HepG2 (cell line): Measurements from ENCODE around the gene RPS6KL1. TPM values are rescaled to one million over a fixed set of nuclear protein-coding genes. Genes with fewer than 3 reads are reported as not detected.

Experiments used
- ATAC-seq: fragments of 200-7000 bp; cut with Tn5 transposase; 3 replicates; pipeline ENCODE4 v1.9.1; 2020; ENCODE audit warnings: mild to moderate bottlenecking, moderate library complexity
- BruUV-seq: library from RNA; stranded (reverse); fragments of 400-500 nt; replicated peaks from 2 replicates; lab custom pipeline; 2021; lab: Mats Ljungman, UMichigan
- CTCF ChIA-PET: fragments of 300-600 bp; formaldehyde crosslinking; extraction: SDS; loops from one replicate; lab custom pipeline; 2021; ENCODE audit warnings: low total read pairs, inconsistent platforms, low intra/inter-chr PET ratio; lab: Yijun Ruan, JAX
- POLR2A ChIA-PET: fragments of 350-600 bp; sonication (Branson Sonifier 250); formaldehyde crosslinking; loops from one replicate; lab custom pipeline; 2020; ENCODE audit warnings: antibody characterized with exemption, inconsistent platforms; lab: Yijun Ruan, JAX
- DNase-seq: peaks from one replicate; pipeline ENCODE4 v3.0.0-alpha.2; 2015; ENCODE audit warnings: low spot score
- FAIRE-seq: peaks from 3 replicates; lab custom pipeline; 2011; peaks lifted over from hg19 to GRCh38; lab: Jason Lieb, UNC
- H2AFZ ChIP-seq: one replicate; pipeline ENCODE4 v1.6.1; 2011; ENCODE audit warnings: low read length, inconsistent platforms
- H3K27ac ChIP-seq: fragments of 300-600 bp; 3 replicates; pipeline ENCODE4 v1.8.0; 2011; ENCODE audit warnings: mixed run types, mild to moderate bottlenecking, mixed read lengths, low read length, inconsistent platforms; ENCODE audit not compliant: insufficient read depth; ENCODE audit errors: extremely low read length
- H3K27me3 ChIP-seq, 2 experiments: fragments of 200-600 bp in 1 of 2; 2 replicates in 1 of 2; 3 replicates in 1 of 2; pipeline versions ENCODE4 v1.6.0 to v1.8.0; 2011; ENCODE audit warnings: low read length in 2 of 2, mild to moderate bottlenecking in 2 of 2, moderate library complexity in 2 of 2, inconsistent platforms in 1 of 2; ENCODE audit not compliant: insufficient read depth in 2 of 2, control insufficient read depth in 1 of 2
- H3K36me3 ChIP-seq, 2 experiments: fragments of 200-600 bp in 1 of 2; replicated peaks in 1 of 2; 2 replicates in 1 of 2; 3 replicates in 1 of 2; pipeline versions ENCODE4 v1.5.1 to v1.8.0; 2011; ENCODE audit warnings: low read length in 2 of 2, inconsistent platforms in 1 of 2; ENCODE audit not compliant: insufficient read depth in 2 of 2, control insufficient read depth in 1 of 2
- H3K4me1 ChIP-seq: 2 replicates; pipeline ENCODE4 v1.5.1; 2012; ENCODE audit warnings: low read length, inconsistent platforms; ENCODE audit not compliant: insufficient read depth
- H3K4me2 ChIP-seq: 2 replicates; pipeline ENCODE4 v1.6.0; 2011; ENCODE audit warnings: low read depth, low read length, inconsistent platforms
- H3K4me3 ChIP-seq, 3 experiments: fragments of 200-600 bp in 1 of 3; sonication (generic), shearing (Covaris generic) in 1 of 3; replicated peaks in 1 of 3; 2 replicates each; pipeline ENCODE4 v1.5.1; 2011 to 2016; ENCODE audit warnings: low read length in 3 of 3, inconsistent platforms in 2 of 3, low read depth in 2 of 3, mild to moderate bottlenecking in 2 of 3, control low read depth in 1 of 3, mixed read lengths in 1 of 3; ENCODE audit not compliant: insufficient read depth in 1 of 3
- H3K79me2 ChIP-seq: one replicate; pipeline ENCODE4 v1.6.1; 2011; ENCODE audit warnings: low read length, inconsistent platforms; ENCODE audit not compliant: insufficient read depth
- H3K9ac ChIP-seq: 2 replicates; pipeline ENCODE4 v1.6.0; 2011; ENCODE audit warnings: mild to moderate bottlenecking, low read depth, low read length, inconsistent platforms; ENCODE audit not compliant: insufficient read depth
- H3K9me3 ChIP-seq: 2 replicates; pipeline ENCODE4 v1.5.1; 2012; ENCODE audit warnings: mild to moderate bottlenecking, low read length
- H4K20me1 ChIP-seq: 2 replicates; pipeline ENCODE4 v1.6.0; 2011; ENCODE audit warnings: inconsistent platforms, mild to moderate bottlenecking, low read length, moderate library complexity; ENCODE audit not compliant: insufficient read depth
- GTF2F1 ChIP-seq: fragments of 150-350 bp; IDR thresholded peaks from 2 replicates; pipeline ENCODE4 v1.6.1; 2014; ENCODE audit warnings: low read length
- LCORL ChIP-seq, 2 experiments: fragments of 450-650 bp in 1 of 2; sonication (generic) in 1 of 2; formaldehyde crosslinking in 1 of 2; IDR thresholded peaks; 2 replicates each; pipeline versions ENCODE4 v1.5.0 to v1.6.1; 2017 to 2020; ENCODE audit warnings: antibody characterized with exemption in 1 of 2, missing genetic modification reagents in 1 of 2
- MIER3 ChIP-seq: IDR thresholded peaks from 2 replicates; pipeline ENCODE4 v1.6.1; 2016; ENCODE audit warnings: missing compliant biosample characterization, borderline replicate concordance
- MXD1 ChIP-seq: sonication (generic); formaldehyde crosslinking; IDR thresholded peaks from 2 replicates; pipeline ENCODE4 v1.4.0; 2020; ENCODE audit warnings: mild to moderate bottlenecking, missing genetic modification reagents
- SIX4 ChIP-seq: sonication (generic); formaldehyde crosslinking; IDR thresholded peaks from 2 replicates; pipeline ENCODE4 v1.4.0; 2020; ENCODE audit warnings: missing genetic modification reagents
- ZBTB4 ChIP-seq: sonication (generic); formaldehyde crosslinking; IDR thresholded peaks from 2 replicates; pipeline ENCODE4 v1.4.0; 2020; ENCODE audit warnings: missing genetic modification reagents, mild to moderate bottlenecking, borderline replicate concordance
- ZFP36L1 ChIP-seq: sonication (generic); formaldehyde crosslinking; IDR thresholded peaks from 2 replicates; pipeline ENCODE4 v1.8.0; 2022; ENCODE audit warnings: mild to moderate bottlenecking, missing genetic modification reagents, moderate library complexity
- ZMYM3 ChIP-seq: sonication (generic); formaldehyde crosslinking; IDR thresholded peaks from 2 replicates; pipeline ENCODE4 v1.5.1; 2020; ENCODE audit warnings: mild to moderate bottlenecking, missing genetic modification reagents
- ZNF121 ChIP-seq: sonication (generic); formaldehyde crosslinking; IDR thresholded peaks from 2 replicates; pipeline ENCODE4 v1.5.0; 2020; ENCODE audit warnings: mild to moderate bottlenecking, missing genetic modification reagents
- ZNF572 ChIP-seq: sonication (generic); formaldehyde crosslinking; IDR thresholded peaks from 2 replicates; pipeline ENCODE4 v1.5.1; 2020; ENCODE audit warnings: mild to moderate bottlenecking, missing genetic modification reagents
- ZNF7 ChIP-seq: IDR thresholded peaks from 2 replicates; pipeline ENCODE4 v1.6.1; 2016; ENCODE audit warnings: missing biosample characterization, missing genetic modification reagents
- ZNF724P ChIP-seq: sonication (generic); formaldehyde crosslinking; IDR thresholded peaks from 2 replicates; pipeline ENCODE4 v1.8.0; 2022; ENCODE audit warnings: missing genetic modification reagents, borderline replicate concordance
- ZNF775 ChIP-seq: sonication (generic); formaldehyde crosslinking; IDR thresholded peaks from 2 replicates; pipeline ENCODE4 v1.4.0; 2020; ENCODE audit warnings: missing genetic modification reagents, mild to moderate bottlenecking, moderate library complexity, borderline replicate concordance
- WGBS: methylation state at CpG from one replicate; pipeline ENCODE4 v1.1.6; 2017; ENCODE audit warnings: low lambda C conversion rate; 5-methylcytosine and 5-hydroxymethylcytosine counted together
- in situ Hi-C: cut with HindIII; loops from 2 replicates; pipeline ENCODE4 v1.10.0; 2017; ENCODE audit warnings: low pct_unique_long_range_greater_than_20kb; ENCODE audit not compliant: extremely low pct_ligation_motif_present
- intact Hi-C: fragments of 100-400 bp; cut with micrococcal nuclease; formaldehyde crosslinking; loops from one replicate; pipeline ENCODE4 v1.10.0; 2022; ENCODE audit not compliant: unreplicated experiment
- polyA plus RNA-seq, 8 experiments: library from polyadenylated mRNA; depleted of rRNA in 3 of 8; stranded (reverse) in 7 of 8; unstranded in 1 of 8; fragments of >200 nt; fragmentation: Illumina TruSeq in 4 of 8; extraction: Trizol in 4 of 8; gene quantifications; 2 replicates each; pipeline versions ENCODE4 v1.2.1 to v1.2.3, GENCODE V29; 2011 to 2016; ENCODE audit warnings: low read depth in 4 of 8, missing spikeins in 1 of 8, mixed read lengths in 1 of 8; ENCODE audit not compliant: insufficient read depth in 1 of 8
- total RNA-seq, 5 experiments: library from RNA; depleted of rRNA; stranded (reverse); fragments of >200 nt; fragmentation: Illumina TruSeq; extraction: Trizol; gene quantifications; 2 replicates each; pipeline ENCODE4 v1.2.3, GENCODE V29; 2016; ENCODE audit warnings: low read depth in 1 of 5

Gene RPS6KL1
- total and polyA plus RNA-seq, 2 of the 13 experiments (the other 11 are each of a cell fraction or from before 2014, with no cell fraction given): 6.5 to 11.5 TPM

GRCh38 chr14:74952180-74952665, 29.2 kb upstream of the RPS6KL1 start (continued):
- TF ChIP-seq LCORL (IDR thresholded peaks at IDR 0.05) (no peak), LCORL (CRISPR knock-in tag; IDR thresholded peaks at IDR 0.05) (peak; percentile 16; the same call in 1 of the 2 replicates), ZNF724P (CRISPR knock-in tag) (no peak), GTF2F1 (no peak), ZBTB4 (CRISPR knock-in tag) (peak; percentile 5; the same call in 1 of the 2 replicates), ZFP36L1 (CRISPR knock-in tag) (no peak), MXD1 (CRISPR knock-in tag) (peak; percentile 27; the same call in 1 of the 2 replicates)

GRCh38 chr14:74951443-74952179, 28.6 kb upstream of the RPS6KL1 start:
- H3K27ac ChIP-seq: peak overlapping the region; percentile 97
- H3K79me2 ChIP-seq: peaks cover 15% of the 10 kb centered on the region
- in situ Hi-C loops (loop anchor here (5.0 kb wide), 1 partner anchor 51 kb away; the partner anchor contains the start of gene EIF2B2), intact Hi-C loops (no loop called here)
- CTCF ChIA-PET: no interaction called here
- no peak overlapping the region for H2AFZ ChIP-seq
- BruUV-seq: TSS peak; percentile 95
- H3K27me3 ChIP-seq: no peaks in the 10 kb centered on the region
- H3K9ac ChIP-seq: peak overlapping the region; percentile 78
- DNase-seq (no peak), FAIRE-seq (no peak), ATAC-seq (peak; percentile 34)
- peak overlapping the region; percentile 42 to 70 (median 53) for H3K4me3 ChIP-seq
- POLR2A ChIA-PET: interaction anchor here (0.7 to 2.6 kb wide), 23 partner anchors 8 to 119 kb away, joined by 3 to 16 read pairs (median 4); partner anchors contain the start of genes ACYP1, DLST, EIF2B2 and RPS6KL1
- H3K4me2 ChIP-seq: peak overlapping the region; percentile 92
- H3K4me1 ChIP-seq: peaks cover 57% of the 10 kb centered on the region
- 13% methylated on average over 8 of the region's 15 CpGs for WGBS
- no peaks in the 10 kb centered on the region for H4K20me1 ChIP-seq
- H3K9me3 ChIP-seq: no peaks in the 10 kb centered on the region
- H3K36me3 ChIP-seq: peaks cover 5 to 21% of the 10 kb centered on the region in 2 experiments; a peak in 4 of 5 replicates
- no peak for TF ChIP-seq MIER3 (CRISPR knock-in tag)
- TF ChIP-seq SIX4 (CRISPR knock-in tag): no peak
- no peak for TF ChIP-seq ZNF775
- no peak for TF ChIP-seq ZNF121 (CRISPR knock-in tag)
- TF ChIP-seq ZNF7 (CRISPR knock-in tag): no peak
- no peak for TF ChIP-seq ZNF572 (CRISPR knock-in tag)
- TF ChIP-seq ZMYM3 (CRISPR knock-in tag): no peak
